GM18519 (cell line): Measurements from ENCODE around the gene TRAPPC2L.
A peak's percentile ranks its signal among the peaks of the same experiment; 100 is the strongest.

Experiments used
- ATAC-seq: cut with Tn5 transposase; IDR thresholded peaks from one replicate; pipeline ENCODE4 v1.9.1; 2021; ENCODE audit warnings: mild to moderate bottlenecking, moderate library complexity; ENCODE audit not compliant: unreplicated experiment, low FRiP score

TRAPPC2L gene, protein sequence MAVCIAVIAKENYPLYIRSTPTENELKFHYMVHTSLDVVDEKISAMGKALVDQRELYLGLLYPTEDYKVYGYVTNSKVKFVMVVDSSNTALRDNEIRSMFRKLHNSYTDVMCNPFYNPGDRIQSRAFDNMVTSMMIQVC

DNA sequence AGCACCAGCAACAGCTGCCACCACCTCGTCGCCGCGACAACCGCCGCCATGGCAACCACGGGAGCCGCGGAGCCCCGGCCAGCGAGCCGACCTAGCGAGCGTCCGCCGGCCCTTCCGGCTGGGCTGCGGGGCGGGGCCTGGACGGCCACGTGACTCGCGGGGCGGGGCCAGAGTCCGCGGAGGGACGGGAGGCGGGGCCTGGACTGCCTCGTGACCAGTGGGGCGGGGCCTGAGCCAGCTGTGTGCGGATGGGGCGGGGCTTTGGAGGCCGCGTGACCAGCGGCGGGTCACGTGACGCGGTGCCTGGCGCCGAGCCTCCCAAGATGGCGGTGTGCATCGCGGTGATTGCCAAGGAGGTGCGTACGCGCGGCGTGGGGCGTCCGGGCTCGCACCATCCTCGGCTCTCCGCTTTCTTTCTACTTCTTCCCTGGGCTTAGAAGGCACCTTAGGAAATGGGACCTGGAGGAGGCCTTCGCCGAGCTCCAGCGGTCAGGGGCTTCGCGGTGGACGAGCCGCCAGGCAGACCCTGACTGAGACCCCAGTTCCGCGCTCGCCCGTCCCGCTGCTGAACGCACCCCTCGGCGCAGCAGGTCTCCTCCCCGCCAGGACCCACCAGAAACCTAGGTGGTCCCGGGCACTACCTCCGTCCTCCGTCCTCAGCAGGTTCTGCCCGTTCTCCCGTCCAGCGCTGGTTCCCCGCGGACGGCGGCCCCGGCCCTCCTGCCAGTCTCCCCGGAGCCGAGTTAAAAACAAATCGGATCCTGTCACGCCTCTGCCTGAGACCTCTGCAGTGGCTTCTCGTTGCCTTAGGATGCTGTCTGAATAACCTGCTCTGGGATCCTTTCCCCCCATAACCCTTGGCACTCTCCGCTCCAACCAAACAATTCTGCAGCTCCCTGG is at the start of gene TRAPPC2L, which contains the start of gene GALNS:
Gene TRAPPC2L (plus strand): TSS at position 300 of the 900 bp plus-strand sequence. CDS start 24 bp downstream, at position 324.
Gene GALNS (minus strand): TSS at position 120 of the 900 bp plus-strand sequence. CDS start 70 bp downstream, at position 50.
- peak; percentile 58 for ATAC-seq

DNA sequence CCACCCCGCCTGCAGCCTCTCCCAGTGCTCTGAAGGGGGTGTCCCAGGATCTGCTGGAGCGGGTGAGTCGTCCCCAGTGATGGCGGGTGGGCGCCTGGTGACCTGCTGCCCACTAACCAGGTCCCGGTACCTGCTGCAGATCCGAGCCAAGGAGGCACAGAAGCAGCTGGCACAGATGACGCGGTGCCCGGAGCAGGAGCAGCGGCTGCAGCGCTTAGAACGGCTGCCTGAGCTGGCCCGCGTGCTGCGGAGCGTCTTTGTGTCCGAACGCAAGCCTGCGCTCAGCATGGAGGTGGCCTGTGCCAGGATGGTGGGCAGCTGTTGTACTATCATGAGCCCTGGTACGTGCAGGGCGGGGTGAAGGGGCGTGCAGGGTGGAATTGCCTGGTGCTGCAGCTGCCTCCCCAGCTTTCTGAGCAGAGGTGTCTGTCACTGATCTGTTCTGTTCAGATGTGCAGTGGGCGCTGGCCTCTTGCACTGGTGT is 49.7 kb upstream of the TRAPPC2L start:
- no peak for ATAC-seq

DNA sequence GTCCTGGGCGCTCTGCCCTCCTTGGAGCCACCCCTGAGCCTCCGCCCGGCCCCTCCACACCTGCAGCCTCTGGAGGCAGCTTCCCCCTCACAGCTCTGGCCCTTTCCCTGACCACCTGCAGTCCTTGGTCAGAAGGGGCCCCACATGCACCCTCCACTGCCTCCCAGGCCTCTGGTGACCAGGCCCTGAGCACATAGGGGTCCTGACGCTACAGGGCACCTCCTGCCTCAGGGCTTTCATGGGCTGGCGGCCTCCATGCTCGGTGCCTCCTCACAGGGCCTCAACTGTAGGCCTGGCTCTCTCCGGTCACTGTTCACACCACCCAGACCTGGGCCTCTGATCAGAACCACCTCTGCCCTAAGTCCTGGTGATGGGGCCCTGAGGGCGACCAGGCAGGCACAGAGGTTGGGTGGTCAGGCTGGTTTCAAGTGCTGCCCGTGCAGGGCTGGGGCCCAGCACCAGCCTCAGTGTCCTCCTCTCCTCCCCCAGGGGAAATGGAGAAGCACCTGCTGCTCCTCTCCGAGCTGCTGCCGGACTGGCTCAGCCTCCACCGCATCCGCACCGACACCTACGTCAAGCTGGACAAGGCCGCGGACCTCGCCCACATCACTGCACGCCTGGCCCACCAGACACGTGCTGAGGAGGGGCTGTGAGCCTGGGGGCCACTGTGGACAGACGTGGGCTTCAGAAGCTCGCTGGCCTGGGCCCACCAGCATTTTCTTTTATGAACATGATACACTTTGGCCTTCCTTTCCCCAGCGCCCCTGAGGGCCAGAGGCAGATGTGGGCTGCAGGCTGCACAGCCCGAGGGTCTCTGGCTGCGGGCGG is 49.1 kb upstream of the TRAPPC2L start:
- ATAC-seq, result no peak

DNA sequence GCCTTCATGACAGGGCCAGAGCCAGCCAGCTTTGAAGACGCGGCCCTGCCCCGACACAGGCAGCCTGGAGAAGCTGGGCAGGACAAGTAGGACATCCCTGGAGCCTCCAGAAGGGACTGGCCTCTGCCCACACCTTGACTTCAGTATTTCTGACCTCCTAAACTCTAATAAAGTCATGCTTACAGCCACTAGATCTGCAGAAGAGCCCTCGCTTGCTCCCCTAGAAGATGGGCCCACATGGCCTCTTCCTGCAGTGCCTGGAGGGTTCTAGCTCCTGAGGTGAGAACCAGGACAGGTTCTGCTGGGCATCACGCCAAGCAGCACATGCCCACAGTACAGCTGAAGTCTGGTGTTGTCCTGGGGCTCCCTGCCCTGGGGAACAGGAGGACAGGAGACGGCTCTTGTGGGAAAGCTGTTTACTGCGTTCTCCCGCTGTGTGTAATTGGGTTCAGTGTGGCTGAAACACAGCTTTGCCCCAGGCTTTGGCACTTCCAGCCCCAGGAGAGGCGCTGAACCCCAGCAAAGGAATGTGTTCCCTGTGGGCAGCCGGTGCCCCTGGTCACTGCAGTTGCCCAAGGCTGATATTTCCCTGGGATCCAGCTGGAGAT is 47.8 kb upstream of the TRAPPC2L start:
- ATAC-seq, result no peak

DNA sequence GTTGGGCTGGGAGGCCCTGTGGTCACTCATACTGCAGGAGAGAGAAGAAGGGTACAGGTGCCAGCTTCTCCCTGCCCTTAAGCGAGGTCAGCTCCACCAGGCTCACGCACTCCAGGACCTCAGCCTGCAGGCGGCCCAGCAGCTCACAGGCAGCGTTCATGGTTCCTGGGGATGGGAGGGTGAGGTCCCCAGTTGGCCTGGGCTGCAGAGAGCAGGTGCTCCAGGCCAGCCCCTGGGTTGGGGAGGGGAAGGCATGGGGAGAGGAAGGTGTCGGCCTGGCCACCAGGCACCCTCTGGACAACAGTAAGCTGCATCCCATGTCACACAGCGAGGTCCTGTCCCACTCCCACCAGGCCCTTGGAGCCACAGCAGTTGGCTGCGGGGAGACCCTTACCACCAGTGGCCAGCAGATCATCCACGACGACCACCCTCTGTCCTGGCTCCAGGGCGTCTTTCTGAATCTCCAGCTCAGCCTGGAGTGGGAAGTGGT is 47.2 kb upstream of the TRAPPC2L start:
- no peak for ATAC-seq

DNA sequence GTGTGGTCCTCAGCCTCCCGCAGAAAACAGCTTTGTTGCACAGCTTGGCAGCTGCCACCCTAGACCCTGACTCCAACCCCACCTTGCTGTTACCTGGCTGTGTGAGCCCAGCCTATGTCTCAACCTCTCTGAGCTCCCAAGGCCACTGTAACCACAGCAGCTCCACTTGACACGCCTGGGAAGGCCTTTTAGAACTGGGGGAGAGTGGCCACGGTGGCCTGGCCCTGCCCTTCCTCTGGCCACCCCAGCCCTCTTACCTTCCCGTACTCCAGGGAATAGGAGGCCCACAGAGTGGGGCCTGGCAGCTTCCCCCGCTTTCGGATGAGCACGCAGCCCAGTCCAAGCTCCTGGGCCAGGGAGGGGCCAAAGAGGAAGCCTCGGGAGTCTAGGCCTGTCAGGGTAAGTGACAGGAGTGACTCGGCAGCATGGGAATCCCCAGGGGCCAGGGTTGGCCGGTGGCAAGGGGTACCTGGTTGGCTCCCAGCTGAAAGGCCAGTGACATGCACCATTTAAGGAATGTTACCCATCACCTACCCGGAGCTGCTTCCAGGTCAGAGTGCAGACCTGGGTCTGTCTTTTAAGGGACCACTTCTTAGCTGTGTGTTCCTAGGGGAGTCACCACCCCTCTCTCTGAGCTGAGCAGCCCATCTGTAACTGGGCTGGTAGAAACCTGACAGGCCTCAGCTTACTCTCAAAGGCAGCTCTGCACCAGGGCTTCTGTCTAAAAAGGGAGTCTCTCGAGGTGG is 46.6 kb upstream of the TRAPPC2L start:
- ATAC-seq, result no peak

DNA sequence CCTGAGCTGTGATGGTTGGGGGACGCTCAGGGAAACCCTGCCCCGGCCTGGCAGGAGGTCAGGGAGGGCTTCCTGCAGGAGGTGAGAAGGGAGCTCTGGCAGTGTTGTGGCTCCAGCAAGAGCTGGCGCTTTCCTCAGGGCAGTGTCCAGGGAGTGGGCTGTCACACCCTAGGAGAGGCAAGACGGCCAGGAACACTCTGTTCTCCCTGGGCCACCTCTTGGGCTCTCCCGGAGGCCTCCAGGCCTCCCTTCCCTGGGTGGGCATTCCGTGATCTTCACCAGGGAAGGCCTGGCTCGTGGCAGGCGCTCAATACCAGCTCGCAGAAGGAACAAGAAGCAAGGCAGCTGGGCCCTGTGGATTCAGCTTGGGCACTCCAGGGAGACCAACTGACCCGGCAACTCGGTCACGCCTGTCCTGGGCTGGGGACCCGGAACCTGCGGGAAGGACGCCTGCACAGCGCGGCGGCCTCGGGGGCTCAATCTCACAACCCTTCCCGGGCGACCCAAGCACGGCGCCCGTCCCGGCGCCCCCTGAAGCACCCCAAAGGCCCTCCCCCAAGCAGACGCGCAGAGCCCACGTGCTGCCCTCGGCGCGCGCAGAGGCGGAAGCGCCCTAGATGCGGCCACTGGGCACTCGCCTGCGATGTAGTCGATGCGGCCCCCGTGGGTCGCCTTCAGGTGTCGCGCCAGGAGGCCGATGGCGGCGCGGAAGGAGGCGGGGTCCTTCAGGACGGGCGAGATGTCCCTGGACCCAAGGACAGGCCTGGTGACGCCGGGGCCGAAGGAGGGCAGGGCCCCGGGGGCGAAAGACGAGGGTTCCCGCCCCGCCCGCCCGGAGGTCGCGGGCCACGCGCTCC is 45.8 kb upstream of the TRAPPC2L start:
- ATAC-seq, result peak; percentile 24

DNA sequence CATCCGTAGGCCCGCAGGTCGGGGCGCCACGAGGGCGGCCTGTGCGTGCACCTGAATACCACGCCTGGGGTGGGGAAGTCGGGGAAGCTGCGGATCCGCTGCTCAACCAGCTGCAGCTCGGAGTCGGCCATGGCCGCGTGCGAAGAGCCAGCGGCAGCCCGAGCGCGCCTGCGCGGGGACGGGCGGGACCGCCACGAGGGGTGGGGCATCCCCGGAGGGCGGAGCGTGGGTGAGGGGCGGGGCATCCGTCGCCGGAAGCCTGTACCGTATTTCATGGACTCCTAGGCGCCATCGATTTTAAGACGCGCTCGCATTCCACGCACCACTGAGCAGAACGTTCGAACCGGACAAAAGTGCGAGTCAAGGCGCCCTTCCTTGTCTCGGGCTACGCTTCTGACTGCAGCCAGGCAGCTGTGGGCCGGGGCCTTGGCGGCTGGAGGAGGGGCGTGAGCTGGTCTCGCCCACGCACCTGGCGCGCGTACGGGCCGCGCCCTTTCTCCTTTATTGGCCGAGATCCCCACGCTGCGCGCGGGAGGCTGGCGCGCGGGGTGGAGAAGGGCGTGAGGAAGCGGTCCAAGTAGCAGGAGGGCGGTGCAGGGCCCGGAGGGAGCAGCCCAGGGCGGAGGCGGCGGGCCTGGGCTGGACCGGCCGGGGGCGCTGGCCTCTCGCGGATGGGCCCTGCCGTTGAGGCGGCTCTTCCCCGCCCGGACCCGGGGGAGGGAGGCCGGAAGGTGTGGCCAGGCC is 45.0 kb upstream of the TRAPPC2L start, which contains the start of gene APRT:
Gene APRT (minus strand): TSS at position 160 of the 744 bp plus-strand sequence. CDS start 29 bp downstream, at position 131.
- ATAC-seq, result peak; percentile 39

DNA sequence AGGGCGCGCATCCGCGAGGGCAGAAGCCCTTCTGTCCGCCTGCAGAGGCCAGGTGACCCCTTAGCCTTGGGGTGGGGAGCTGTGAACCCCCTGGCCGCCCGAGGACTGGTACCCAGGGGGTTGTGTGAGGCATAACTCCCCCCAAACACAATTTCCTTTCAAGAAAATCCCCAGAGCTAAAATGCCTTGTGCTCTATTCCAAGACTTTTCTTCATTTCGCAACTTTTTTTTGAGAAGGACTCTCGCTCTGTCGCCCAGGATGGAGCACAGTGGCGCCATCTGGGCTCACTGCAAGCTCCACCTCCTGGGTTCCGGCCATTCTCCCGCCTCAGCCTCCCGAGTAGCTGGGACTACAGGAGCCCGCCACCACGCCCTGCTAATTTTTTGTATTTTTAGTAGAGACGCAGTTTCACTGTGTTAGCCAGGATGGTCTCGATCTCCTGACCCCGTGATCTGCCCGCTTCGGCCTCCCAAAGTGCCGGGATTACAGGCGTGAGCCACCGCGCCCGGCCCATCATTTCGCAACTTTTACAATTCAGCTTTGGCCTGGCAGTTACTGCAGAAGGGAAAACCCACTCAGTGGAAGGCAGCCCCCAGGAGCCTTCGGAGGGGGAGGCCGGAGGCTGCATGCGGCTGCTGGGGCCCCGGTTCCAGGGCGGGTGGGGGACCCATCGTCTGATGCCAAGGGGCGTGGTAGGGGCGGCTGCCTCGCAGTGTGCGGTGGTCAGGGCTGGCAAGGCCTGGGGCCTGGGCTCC is 44.2 kb upstream of the TRAPPC2L start:
- ATAC-seq, result no peak

DNA sequence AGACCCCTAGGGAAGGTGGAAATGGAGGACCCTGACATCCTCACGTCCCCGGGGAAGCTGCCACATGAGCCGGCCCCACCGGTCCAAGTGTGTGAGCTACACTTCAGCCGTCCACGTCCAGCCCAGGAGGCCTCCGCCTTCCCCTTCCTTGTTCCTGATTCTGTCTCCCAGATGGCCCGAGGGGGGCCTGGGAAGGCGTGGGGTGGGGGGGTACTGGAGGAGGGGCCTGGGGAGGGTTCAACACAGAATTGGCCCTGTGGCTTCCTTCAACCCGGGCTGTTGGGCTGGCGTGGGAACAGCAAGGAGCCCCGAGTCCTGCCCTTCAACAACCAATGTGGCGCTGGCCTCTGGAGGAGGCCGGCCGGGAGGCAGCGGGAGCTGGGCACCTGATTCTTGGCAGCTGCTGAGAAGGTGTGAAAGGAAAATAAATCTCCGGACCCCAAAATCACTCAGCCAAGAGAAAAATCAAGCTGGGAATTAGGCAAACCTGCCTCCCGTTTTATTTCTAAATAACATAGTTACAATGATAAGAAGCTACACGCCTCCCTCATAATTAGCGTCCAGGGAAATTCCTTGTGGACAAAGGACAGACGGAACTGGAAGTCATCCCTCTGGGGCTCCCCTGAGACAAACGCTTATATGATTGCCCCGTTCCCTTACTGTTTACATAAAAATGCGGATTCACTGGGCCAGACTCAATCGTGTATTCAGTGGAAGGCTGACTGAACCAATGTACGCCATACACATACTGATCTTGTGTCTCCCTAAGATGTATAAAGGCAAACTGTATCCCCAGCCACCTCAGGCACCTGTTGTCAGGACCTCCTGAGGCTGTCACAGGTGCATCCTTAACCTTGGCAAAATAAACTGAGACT is 43.4 kb upstream of the TRAPPC2L start:
- ATAC-seq, result no peak

DNA sequence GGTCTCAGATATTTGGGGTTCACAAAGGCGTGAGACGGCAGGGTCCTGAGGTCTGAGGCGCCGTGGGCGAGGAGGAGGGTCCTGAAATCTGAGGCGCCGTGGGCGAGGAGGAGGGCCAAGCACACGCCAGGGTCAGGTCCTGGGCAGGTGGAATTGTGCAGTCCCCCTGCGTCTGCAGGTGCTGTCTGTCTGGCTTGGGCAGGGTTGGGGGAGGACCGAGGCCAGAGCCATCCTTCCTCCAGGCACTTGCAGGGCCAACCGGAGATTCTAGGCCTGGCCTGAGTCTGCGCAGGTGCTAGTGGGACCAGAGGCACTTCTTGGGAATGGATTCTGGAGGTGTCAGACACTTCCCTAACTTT is 42.8 kb upstream of the TRAPPC2L start:
- ATAC-seq, result no peak

DNA sequence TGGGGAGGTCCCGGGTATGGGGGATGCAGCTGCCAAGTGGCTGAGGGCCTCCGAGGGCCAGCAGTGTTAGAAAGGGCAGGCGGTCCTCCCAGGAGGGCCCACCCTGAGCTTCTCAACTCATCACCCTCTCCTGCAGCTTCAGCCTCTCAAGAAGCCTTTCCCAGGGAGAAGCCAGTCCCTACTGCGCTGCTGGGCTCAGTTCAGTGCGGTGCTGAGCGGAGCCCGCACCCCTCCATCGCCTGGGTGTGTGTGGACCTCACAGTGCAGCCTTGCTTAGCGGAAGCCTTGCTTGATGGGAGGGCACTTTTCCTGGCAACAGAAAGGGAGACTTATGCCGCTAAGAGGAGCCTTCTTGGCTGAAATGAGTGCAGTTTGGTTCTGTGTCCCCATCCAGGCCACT is 41.7 kb upstream of the TRAPPC2L start:
- ATAC-seq, result no peak

DNA sequence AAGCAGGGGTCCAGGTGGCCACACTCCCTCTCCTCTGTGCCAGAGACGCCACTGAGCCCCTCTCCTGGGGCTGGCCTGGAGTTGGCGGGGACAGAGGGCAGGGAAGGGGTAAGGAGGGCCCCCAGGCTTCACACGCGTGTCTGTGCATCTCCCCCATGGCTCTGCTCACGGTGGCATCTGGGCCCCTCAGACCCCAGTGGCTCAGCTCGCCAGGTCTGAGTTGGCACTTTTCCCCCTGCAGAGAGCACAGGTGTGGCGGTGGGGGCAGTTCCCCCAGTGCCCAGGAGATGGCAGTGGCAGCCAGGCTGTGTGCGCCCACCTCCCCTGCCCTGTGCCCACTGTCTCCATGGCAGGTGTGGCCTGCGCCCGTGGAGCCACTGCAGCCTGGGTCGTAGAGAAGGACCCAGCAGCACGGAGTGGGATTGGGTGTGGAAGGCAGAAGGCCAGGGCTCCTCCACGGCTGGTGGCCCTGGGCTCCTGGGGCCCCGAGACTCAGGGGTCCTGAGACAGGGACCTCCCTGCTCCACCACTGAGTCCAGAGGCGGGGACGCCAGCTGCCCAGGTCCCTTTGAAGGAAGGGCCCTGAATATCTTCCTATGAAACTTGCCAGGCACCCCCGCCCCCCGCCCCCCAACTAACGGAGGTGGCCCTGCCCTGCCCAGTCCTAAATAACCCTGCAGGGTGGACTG is 40.9 kb upstream of the TRAPPC2L start:
- no peak for ATAC-seq

DNA sequence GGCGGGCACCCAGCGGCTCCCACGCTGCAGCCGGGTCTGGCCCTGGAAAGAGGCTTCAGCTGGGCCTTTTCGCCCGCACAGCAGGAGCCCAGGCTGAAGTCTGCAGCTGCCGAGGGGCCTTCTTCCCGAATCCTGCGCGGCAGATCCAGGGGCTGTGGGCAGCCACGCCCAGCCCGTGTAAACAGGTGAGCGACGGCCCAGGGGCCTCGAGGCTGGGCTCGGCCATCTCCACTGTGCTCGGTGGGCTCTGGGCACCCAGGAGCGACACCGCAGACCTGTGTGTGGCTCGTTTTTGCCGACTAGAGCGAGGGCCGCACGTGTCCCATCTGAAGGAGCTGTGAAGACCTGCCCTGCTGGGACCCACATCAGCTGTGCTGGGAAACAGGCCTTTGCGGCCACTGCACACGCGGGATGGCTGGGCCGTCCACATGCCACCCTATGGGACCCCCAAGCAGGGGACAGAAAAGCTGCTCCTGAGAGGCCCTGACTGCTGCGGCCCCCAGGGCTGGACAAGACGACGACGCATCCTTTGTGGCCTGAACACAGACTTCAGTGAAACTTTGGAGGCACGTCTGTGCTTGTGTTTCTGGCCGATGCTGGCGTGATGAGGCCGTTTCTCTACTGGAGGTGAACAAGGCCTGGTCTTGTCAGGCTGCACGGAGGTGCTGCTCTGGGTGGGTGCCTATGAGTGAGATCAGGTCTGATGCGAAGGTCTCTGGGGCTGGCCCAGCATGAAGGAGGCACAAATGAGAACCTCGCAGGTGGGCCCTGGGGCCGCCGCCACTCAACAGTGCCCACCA is 40.0 kb upstream of the TRAPPC2L start:
- no peak for ATAC-seq
